ENCODE results near the gene COTL1.

- TF ChIP-seq ZNF562 (CRISPR knock-in tag; IDR thresholded peaks at IDR 0.05; ENCODE audit: borderline replicate concordance) (no peak), BRF2 (CRISPR knock-in tag; IDR thresholded peaks at IDR 0.05) (no peak), NFYB (CRISPR knock-in tag; IDR thresholded peaks at IDR 0.05) (no peak), POLR2A (IDR thresholded peaks at IDR 0.05; ENCODE audit: insufficient read depth in 1 of 2, low read depth in 2 of 2, low read length in 2 of 2) (no peak), RBM39 (IDR thresholded peaks at IDR 0.05; ENCODE audit: low read depth, low read length, poor library complexity, severe bottlenecking) (no peak), KDM5A (IDR thresholded peaks at IDR 0.05; ENCODE audit: borderline replicate concordance, low read length) (no peak), FOXO4 (CRISPR knock-in tag; conservative IDR thresholded peaks at IDR 0.05) (no peak), STAT5B (CRISPR knock-in tag; IDR thresholded peaks at IDR 0.05) (no peak), EZH2 (conservative IDR thresholded peaks at IDR 0.05; ENCODE audit: low read depth, low read length) (no peak), LCORL (IDR thresholded peaks at IDR 0.05) (no peak), LCORL (CRISPR knock-in tag; IDR thresholded peaks at IDR 0.05) (no peak)
- TF ChIP-seq, protein P1, sequence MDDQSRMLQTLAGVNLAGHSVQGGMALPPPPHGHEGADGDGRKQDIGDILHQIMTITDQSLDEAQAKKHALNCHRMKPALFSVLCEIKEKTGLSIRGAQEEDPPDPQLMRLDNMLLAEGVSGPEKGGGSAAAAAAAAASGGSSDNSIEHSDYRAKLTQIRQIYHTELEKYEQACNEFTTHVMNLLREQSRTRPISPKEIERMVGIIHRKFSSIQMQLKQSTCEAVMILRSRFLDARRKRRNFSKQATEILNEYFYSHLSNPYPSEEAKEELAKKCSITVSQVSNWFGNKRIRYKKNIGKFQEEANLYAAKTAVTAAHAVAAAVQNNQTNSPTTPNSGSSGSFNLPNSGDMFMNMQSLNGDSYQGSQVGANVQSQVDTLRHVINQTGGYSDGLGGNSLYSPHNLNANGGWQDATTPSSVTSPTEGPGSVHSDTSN (CRISPR knock-in tag; IDR thresholded peaks at IDR 0.05; ENCODE audit: borderline replicate concordance), result no peak
- TF ChIP-seq, protein P2, sequence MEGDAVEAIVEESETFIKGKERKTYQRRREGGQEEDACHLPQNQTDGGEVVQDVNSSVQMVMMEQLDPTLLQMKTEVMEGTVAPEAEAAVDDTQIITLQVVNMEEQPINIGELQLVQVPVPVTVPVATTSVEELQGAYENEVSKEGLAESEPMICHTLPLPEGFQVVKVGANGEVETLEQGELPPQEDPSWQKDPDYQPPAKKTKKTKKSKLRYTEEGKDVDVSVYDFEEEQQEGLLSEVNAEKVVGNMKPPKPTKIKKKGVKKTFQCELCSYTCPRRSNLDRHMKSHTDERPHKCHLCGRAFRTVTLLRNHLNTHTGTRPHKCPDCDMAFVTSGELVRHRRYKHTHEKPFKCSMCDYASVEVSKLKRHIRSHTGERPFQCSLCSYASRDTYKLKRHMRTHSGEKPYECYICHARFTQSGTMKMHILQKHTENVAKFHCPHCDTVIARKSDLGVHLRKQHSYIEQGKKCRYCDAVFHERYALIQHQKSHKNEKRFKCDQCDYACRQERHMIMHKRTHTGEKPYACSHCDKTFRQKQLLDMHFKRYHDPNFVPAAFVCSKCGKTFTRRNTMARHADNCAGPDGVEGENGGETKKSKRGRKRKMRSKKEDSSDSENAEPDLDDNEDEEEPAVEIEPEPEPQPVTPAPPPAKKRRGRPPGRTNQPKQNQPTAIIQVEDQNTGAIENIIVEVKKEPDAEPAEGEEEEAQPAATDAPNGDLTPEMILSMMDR (CRISPR knock-in tag; IDR thresholded peaks at IDR 0.05), result no peak
- TF ChIP-seq, protein P3, sequence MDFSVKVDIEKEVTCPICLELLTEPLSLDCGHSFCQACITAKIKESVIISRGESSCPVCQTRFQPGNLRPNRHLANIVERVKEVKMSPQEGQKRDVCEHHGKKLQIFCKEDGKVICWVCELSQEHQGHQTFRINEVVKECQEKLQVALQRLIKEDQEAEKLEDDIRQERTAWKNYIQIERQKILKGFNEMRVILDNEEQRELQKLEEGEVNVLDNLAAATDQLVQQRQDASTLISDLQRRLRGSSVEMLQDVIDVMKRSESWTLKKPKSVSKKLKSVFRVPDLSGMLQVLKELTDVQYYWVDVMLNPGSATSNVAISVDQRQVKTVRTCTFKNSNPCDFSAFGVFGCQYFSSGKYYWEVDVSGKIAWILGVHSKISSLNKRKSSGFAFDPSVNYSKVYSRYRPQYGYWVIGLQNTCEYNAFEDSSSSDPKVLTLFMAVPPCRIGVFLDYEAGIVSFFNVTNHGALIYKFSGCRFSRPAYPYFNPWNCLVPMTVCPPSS (IDR thresholded peaks at IDR 0.05), result no peak
These were observed 41.9 kb upstream of the COTL1 start for GRCh38 chr16:84659656-84660300.
